SK-N-SH treated with all-trans-retinoic acid at 6 μM for 48 hours (cell line): ENCODE measurements around the gene FBXO7.

Source experiments
- ARNTL ChIP-seq: fragments of 450-650 bp; formaldehyde crosslinking; IDR thresholded peaks from 2 replicates; pipeline ENCODE4 v1.5.0; 2020; ENCODE audit warnings: low read depth, mild to moderate bottlenecking, moderate library complexity, borderline replicate concordance
- CREB5 ChIP-seq: fragments of 250-450 bp; sonication (Bioruptor Pico); IDR thresholded peaks from 2 replicates; pipeline ENCODE4 v1.5.1; 2020; ENCODE audit warnings: low read depth, mild to moderate bottlenecking, moderate library complexity
- GLIS3 ChIP-seq: fragments of 250-450 bp; sonication (Bioruptor Pico); IDR thresholded peaks from 2 replicates; pipeline ENCODE4 v1.5.0; 2020; ENCODE audit warnings: mild to moderate bottlenecking, moderate library complexity
- OSR1 ChIP-seq: fragments of 250-450 bp; sonication (Bioruptor Pico); IDR thresholded peaks from 2 replicates; pipeline ENCODE4 v1.8.0; 2022; ENCODE audit warnings: moderate library complexity, mild to moderate bottlenecking, inconsistent platforms
- PATZ1 ChIP-seq: fragments of 250-450 bp; sonication (Bioruptor Pico); IDR thresholded peaks from 2 replicates; pipeline ENCODE4 v1.8.0; 2020; ENCODE audit warnings: mild to moderate bottlenecking, moderate library complexity, borderline replicate concordance
- POU6F1 ChIP-seq: fragments of 250-450 bp; sonication (Bioruptor Pico); IDR thresholded peaks from 2 replicates; pipeline ENCODE4 v1.8.0; 2021; ENCODE audit warnings: low read depth, mild to moderate bottlenecking, moderate library complexity, borderline replicate concordance
- PPARA ChIP-seq: fragments of 250-450 bp; sonication (Bioruptor Pico); IDR thresholded peaks from 2 replicates; pipeline ENCODE4 v1.5.0; 2020; ENCODE audit warnings: mild to moderate bottlenecking, borderline replicate concordance
- RARB ChIP-seq: fragments of 250-450 bp; sonication (Bioruptor Pico); IDR thresholded peaks from 2 replicates; pipeline ENCODE4 v1.8.0; 2021; ENCODE audit warnings: mild to moderate bottlenecking, moderate library complexity
- TOX ChIP-seq: fragments of 250-450 bp; sonication (Bioruptor Pico); IDR thresholded peaks from 2 replicates; pipeline ENCODE4 v1.8.0; 2021; ENCODE audit warnings: mild to moderate bottlenecking, moderate library complexity, borderline replicate concordance
- TSHZ2 ChIP-seq: fragments of 250-450 bp; sonication (Bioruptor Pico); IDR thresholded peaks from 2 replicates; pipeline ENCODE4 v1.5.0; 2020; ENCODE audit warnings: mild to moderate bottlenecking, moderate library complexity
- ZFP3 ChIP-seq: fragments of 250-450 bp; sonication (Bioruptor Pico); IDR thresholded peaks from 2 replicates; pipeline ENCODE4 v1.5.0; 2020; ENCODE audit warnings: mild to moderate bottlenecking, moderate library complexity
- ZFP30 ChIP-seq: fragments of 450-650 bp; formaldehyde crosslinking; IDR thresholded peaks from 2 replicates; pipeline ENCODE4 v1.5.0; 2022; ENCODE audit warnings: mild to moderate bottlenecking, moderate library complexity
- ZNF565 ChIP-seq: fragments of 450-650 bp; formaldehyde crosslinking; conservative IDR thresholded peaks from 2 replicates; pipeline ENCODE4 v1.5.0; 2020; ENCODE audit warnings: low read depth, mild to moderate bottlenecking, moderate library complexity

GRCh38 chr22:32511274-32511673, 36.7 kb downstream of the FBXO7 start:
- TF ChIP-seq RARB (CRISPR knock-in tag) (no peak), GLIS3 (CRISPR knock-in tag) (no peak), TSHZ2 (CRISPR knock-in tag) (no peak), OSR1 (CRISPR knock-in tag) (no peak), CREB5 (no peak), PATZ1 (CRISPR knock-in tag) (no peak), PPARA (CRISPR knock-in tag) (no peak), ZFP30 (CRISPR knock-in tag) (no peak), ZNF565 (CRISPR knock-in tag) (no peak), ARNTL (CRISPR knock-in tag) (no peak), ZFP3 (CRISPR knock-in tag) (no peak), POU6F1 (CRISPR knock-in tag) (no peak), TOX (no peak)
